IMR-90 (cell line): ENCODE results near the gene TM4SF18.
"Not testable (repeated sequence)": the region's sequence is repeated elsewhere in the genome, so short reads cannot be mapped to it uniquely, and the experiment has no call there.

Source experiments
- BHLHE40 ChIP-seq: fragments of 150-350 bp; IDR thresholded peaks from 2 replicates; pipeline ENCODE4 v1.6.1; 2016; ENCODE audit warnings: mild to moderate bottlenecking, low read depth, low read length
- FOS ChIP-seq: fragments of 150-350 bp; IDR thresholded peaks from 2 replicates; pipeline ENCODE4 v1.6.1; 2016; ENCODE audit warnings: low read depth, low read length
- MAFK ChIP-seq: IDR thresholded peaks from 2 replicates; pipeline ENCODE4 v1.6.1; 2012; ENCODE audit warnings: low read depth, low read length, improper control_type of control experiment
- MAZ ChIP-seq: IDR thresholded peaks from 2 replicates; pipeline ENCODE4 v1.6.1; 2012; ENCODE audit warnings: low read depth, mild to moderate bottlenecking, low read length, improper control_type of control experiment, moderate library complexity, borderline replicate concordance
- MXI1 ChIP-seq: IDR thresholded peaks from 2 replicates; pipeline ENCODE4 v1.6.1; 2012; ENCODE audit warnings: low read depth, mild to moderate bottlenecking, low read length, moderate library complexity, borderline replicate concordance
- POLR2A ChIP-seq: IDR thresholded peaks from 2 replicates; pipeline ENCODE4 v1.6.1; 2012; ENCODE audit warnings: mild to moderate bottlenecking, low read depth, low read length
- RAD21 ChIP-seq: IDR thresholded peaks from 2 replicates; pipeline ENCODE4 v1.6.1; 2012; ENCODE audit warnings: low read length, improper control_type of control experiment
- RCOR1 ChIP-seq: IDR thresholded peaks from 2 replicates; pipeline ENCODE4 v1.6.1; 2012; ENCODE audit warnings: mild to moderate bottlenecking, low read length, improper control_type of control experiment; ENCODE audit not compliant: insufficient replicate concordance
- RFX5 ChIP-seq: IDR thresholded peaks from 2 replicates; pipeline ENCODE4 v1.8.0; 2012; ENCODE audit warnings: low read depth, mild to moderate bottlenecking, low read length, moderate library complexity
- TF ChIP-seq, protein P1 (sequence below): conservative IDR thresholded peaks from 2 replicates; pipeline ENCODE4 v1.5.1; 2012; ENCODE audit warnings: mild to moderate bottlenecking, low read depth, low read length, improper control_type of control experiment
- TF ChIP-seq, protein P2 (sequence below): fragments of 150-350 bp; IDR thresholded peaks from 2 replicates; pipeline ENCODE4 v1.6.1; 2017; ENCODE audit warnings: mild to moderate bottlenecking, antibody characterized with exemption, low read length, low read depth

DNA sequence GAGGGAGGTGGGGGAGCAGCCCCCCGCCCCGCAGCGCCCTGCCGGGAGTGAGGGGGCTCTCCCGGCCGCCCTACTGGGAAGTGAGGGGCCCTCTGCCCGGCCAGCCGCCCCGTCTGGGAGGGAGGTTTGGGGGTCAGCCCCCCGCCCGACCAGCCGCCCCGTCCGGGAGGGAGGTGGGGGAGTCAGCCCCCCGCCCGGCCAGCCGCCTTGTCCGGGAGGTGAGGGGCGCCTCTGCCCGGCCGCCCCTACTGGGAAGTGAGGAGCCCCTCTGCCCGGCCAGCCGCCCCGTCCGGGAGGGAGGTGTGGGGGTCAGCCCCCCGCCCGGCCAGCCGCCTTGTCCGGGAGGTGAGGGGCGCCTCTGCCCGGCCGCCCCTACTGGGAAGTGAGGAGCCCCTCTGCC, 46.8 kb upstream of the TM4SF18 start:
- not testable (repeated sequence) for TF ChIP-seq MAFK, POLR2A, FOS, MAZ, BHLHE40, RFX5, MXI1, RAD21, RCOR1
- TF ChIP-seq, protein P1, sequence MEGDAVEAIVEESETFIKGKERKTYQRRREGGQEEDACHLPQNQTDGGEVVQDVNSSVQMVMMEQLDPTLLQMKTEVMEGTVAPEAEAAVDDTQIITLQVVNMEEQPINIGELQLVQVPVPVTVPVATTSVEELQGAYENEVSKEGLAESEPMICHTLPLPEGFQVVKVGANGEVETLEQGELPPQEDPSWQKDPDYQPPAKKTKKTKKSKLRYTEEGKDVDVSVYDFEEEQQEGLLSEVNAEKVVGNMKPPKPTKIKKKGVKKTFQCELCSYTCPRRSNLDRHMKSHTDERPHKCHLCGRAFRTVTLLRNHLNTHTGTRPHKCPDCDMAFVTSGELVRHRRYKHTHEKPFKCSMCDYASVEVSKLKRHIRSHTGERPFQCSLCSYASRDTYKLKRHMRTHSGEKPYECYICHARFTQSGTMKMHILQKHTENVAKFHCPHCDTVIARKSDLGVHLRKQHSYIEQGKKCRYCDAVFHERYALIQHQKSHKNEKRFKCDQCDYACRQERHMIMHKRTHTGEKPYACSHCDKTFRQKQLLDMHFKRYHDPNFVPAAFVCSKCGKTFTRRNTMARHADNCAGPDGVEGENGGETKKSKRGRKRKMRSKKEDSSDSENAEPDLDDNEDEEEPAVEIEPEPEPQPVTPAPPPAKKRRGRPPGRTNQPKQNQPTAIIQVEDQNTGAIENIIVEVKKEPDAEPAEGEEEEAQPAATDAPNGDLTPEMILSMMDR: not testable (repeated sequence)
- TF ChIP-seq, protein P2, sequence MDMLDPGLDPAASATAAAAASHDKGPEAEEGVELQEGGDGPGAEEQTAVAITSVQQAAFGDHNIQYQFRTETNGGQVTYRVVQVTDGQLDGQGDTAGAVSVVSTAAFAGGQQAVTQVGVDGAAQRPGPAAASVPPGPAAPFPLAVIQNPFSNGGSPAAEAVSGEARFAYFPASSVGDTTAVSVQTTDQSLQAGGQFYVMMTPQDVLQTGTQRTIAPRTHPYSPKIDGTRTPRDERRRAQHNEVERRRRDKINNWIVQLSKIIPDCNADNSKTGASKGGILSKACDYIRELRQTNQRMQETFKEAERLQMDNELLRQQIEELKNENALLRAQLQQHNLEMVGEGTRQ: not testable (repeated sequence)
